ENCODE data around the gene SMAD9. TPM values are rescaled to one million over a fixed set of nuclear protein-coding genes. Genes with fewer than 3 reads are reported as not detected.

The SMAD9 gene
- total and polyA plus RNA-seq, 2 experiments from 2014 or later: 3.2 to 5.8 TPM

DNA sequence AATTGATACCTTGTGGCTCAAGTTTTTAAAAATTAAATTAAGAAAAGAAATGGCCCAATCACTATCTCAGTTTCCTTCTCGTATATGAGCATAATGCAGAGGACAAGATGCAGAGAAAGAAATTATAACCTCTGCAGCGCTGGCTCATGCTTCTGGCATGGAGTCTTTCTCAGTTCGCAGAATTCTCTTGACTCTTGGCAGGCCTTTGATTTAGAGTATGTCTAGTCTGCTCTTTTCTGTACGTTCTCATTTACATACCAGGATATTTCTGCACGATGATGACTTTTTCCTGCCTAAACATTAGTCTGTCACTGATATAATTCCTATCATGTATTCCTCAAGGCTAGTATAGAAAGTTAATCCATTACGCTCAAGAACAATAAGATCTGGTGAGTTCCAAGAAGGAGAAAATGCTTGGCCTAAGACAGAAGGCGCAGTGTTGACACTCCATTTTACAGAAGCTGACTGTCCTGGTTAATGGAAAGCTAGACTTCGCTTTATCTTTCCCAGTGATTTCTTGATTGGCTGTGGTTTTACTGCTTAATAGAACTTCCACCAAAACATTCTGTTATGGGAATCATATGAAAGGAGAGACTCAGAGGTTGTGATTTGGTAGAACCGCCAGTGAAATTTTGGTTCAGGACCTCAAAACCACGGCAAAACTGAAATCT lies 1.7 kb upstream of the SMAD9 start:
- 69% methylated on average over 10 of the region's 10 CpGs for WGBS (ENCODE audit: low lambda C conversion rate, missing lambda C conversion rate)
- Histone ChIP-seq H3K9me2 (replicated peaks; ENCODE audit: insufficient read depth) (no peaks in the 10 kb centered on the region), H3K4me3 (no peak overlapping the region), H4K20me1 (ENCODE audit: insufficient read depth, poor library complexity, severe bottlenecking) (no peaks in the 10 kb centered on the region), H3K4me1 (ENCODE audit: insufficient read depth) (peaks cover 4% of the 10 kb centered on the region), H3K27me3 (no peaks in the 10 kb centered on the region), H3K9me3 (ENCODE audit: low read depth) (no peaks in the 10 kb centered on the region), H3K79me2 (peaks cover 12% of the 10 kb centered on the region), H2AFZ (no peak overlapping the region), H3K36me3 (replicated peaks; ENCODE audit: insufficient read depth, low read depth) (no peaks in the 10 kb centered on the region), H3K27ac (no peak overlapping the region), H3K4me2 (no peak overlapping the region)
- TF ChIP-seq, protein P1, sequence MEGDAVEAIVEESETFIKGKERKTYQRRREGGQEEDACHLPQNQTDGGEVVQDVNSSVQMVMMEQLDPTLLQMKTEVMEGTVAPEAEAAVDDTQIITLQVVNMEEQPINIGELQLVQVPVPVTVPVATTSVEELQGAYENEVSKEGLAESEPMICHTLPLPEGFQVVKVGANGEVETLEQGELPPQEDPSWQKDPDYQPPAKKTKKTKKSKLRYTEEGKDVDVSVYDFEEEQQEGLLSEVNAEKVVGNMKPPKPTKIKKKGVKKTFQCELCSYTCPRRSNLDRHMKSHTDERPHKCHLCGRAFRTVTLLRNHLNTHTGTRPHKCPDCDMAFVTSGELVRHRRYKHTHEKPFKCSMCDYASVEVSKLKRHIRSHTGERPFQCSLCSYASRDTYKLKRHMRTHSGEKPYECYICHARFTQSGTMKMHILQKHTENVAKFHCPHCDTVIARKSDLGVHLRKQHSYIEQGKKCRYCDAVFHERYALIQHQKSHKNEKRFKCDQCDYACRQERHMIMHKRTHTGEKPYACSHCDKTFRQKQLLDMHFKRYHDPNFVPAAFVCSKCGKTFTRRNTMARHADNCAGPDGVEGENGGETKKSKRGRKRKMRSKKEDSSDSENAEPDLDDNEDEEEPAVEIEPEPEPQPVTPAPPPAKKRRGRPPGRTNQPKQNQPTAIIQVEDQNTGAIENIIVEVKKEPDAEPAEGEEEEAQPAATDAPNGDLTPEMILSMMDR (IDR thresholded peaks at IDR 0.05; ENCODE audit: poor library complexity): no peak
- no peak for TF ChIP-seq EZH2 (IDR thresholded peaks at IDR 0.05; ENCODE audit: borderline replicate concordance)
- no peak for TF ChIP-seq EZH2phosphoT487 (IDR thresholded peaks at IDR 0.05; ENCODE audit: low read depth, severe bottlenecking, unreplicated experiment)
- no peak for DNase-seq (ENCODE audit: low spot score)

DNA sequence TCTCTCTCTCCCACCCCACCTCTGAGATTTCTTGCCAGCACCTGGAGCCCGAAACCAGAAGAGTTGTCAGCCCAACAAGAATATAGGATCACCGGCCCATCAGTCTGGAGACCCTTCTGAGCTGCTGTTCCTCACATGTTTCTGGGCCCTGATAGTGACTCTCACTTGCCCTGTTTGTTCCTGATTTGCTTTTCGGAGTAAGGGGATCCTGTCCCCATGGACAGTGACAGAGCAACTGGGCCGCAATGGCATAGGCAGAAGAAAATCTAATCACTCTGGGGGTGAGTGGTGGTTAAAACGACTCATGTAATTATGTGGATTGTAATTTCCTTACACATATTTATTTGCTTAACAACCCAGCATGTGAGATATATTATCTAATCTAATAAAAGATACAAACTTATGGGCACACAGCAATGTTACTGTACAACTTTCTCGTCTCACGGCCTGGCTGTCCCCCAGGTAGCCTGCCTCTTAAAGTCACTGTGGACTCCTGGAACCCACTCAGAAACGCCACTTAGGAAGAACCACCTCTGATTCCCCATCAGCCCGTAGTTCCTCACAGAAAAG lies 663 bp upstream of the SMAD9 start:
- Histone ChIP-seq H3K27ac (peak overlapping the region; percentile 84), H3K9me3 (ENCODE audit: low read depth) (no peaks in the 10 kb centered on the region), H3K36me3 (replicated peaks; ENCODE audit: insufficient read depth, low read depth) (no peaks in the 10 kb centered on the region), H3K9me2 (replicated peaks; ENCODE audit: insufficient read depth) (no peaks in the 10 kb centered on the region), H3K4me2 (peak overlapping the region; percentile 95), H3K4me3 (peak overlapping the region; percentile 34), H2AFZ (peak overlapping the region; percentile 87), H4K20me1 (ENCODE audit: insufficient read depth, poor library complexity, severe bottlenecking) (no peaks in the 10 kb centered on the region), H3K4me1 (ENCODE audit: insufficient read depth) (peaks cover 4% of the 10 kb centered on the region), H3K79me2 (peaks cover 23% of the 10 kb centered on the region), H3K27me3 (no peaks in the 10 kb centered on the region)
- 48% methylated on average over 9 of the region's 9 CpGs for WGBS (ENCODE audit: low lambda C conversion rate, missing lambda C conversion rate)
- TF ChIP-seq, protein P1 (IDR thresholded peaks at IDR 0.05; ENCODE audit: poor library complexity): no peak
- TF ChIP-seq EZH2 (IDR thresholded peaks at IDR 0.05; ENCODE audit: borderline replicate concordance): no peak
- TF ChIP-seq EZH2phosphoT487 (IDR thresholded peaks at IDR 0.05; ENCODE audit: low read depth, severe bottlenecking, unreplicated experiment): no peak
- no peak for DNase-seq (ENCODE audit: low spot score)

DNA sequence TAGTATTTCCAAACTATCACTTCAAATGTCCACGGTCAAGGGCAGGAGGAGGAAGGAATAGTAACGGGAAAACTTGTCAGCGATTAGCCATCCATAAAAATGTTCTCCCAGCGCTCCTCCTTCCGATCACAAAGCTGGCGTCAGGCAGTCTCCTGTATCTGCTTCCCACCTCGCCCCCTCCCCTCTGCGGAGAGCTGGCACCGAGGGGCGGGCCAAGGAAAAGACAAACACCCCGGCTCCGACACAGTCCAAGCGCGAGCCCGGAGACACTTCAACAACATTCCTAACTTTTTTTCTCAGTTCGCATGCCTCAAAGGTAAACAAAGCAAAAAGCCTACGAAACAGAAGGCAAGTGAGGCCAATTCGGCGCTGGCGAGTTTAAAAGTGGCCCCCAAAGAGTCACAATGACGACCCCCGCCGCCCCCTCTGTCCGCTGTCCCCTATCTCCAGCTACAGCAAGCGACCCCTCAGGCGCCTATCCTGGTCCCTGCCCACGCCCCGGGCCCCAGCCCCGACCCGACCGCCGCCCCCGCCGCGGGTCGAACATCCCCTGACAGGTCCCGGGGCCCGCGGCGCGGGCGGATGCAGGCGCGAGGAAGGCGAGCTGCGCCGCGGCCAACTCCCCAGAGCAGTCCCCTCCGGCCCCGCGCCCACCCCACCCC lies 736 bp downstream of the SMAD9 start:
- H3K9me3 ChIP-seq (ENCODE audit: low read depth): no peaks in the 10 kb centered on the region
- no peaks in the 10 kb centered on the region for H4K20me1 ChIP-seq (ENCODE audit: insufficient read depth, poor library complexity, severe bottlenecking)
- no peaks in the 10 kb centered on the region for H3K9me2 ChIP-seq (replicated peaks; ENCODE audit: insufficient read depth)
- peaks cover 34% of the 10 kb centered on the region for H3K79me2 ChIP-seq
- H3K4me2 ChIP-seq: peak overlapping the region; percentile 95
- H3K27ac ChIP-seq: peak overlapping the region; percentile 89
- H3K27me3 ChIP-seq: no peaks in the 10 kb centered on the region
- peak overlapping the region; percentile 58 for H2AFZ ChIP-seq
- peaks cover 4% of the 10 kb centered on the region for H3K4me1 ChIP-seq (ENCODE audit: insufficient read depth)
- DNase-seq (ENCODE audit: low spot score): peak; percentile 71
- TF ChIP-seq, protein P1 (IDR thresholded peaks at IDR 0.05; ENCODE audit: poor library complexity): no peak
- TF ChIP-seq EZH2 (IDR thresholded peaks at IDR 0.05; ENCODE audit: borderline replicate concordance) (no peak), EZH2phosphoT487 (IDR thresholded peaks at IDR 0.05; ENCODE audit: low read depth, severe bottlenecking, unreplicated experiment) (no peak)
- peak overlapping the region; percentile 15 for H3K4me3 ChIP-seq
- WGBS (ENCODE audit: low lambda C conversion rate, missing lambda C conversion rate): 1% methylated on average over 41 of the region's 51 CpGs
- no peaks in the 10 kb centered on the region for H3K36me3 ChIP-seq (replicated peaks; ENCODE audit: insufficient read depth, low read depth)
